22Rv1 (cell line): ENCODE results near the gene UQCRHL.

Experiments used
- CTCF ChIP-seq: fragments of 450-650 bp; IDR thresholded peaks from 2 replicates; pipeline ENCODE4 v1.5.1; 2017; ENCODE audit warnings: mild to moderate bottlenecking
- ZFX ChIP-seq: fragments of 450-650 bp; IDR thresholded peaks from 2 replicates; pipeline ENCODE4 v1.6.1; 2017; ENCODE audit warnings: antibody characterized with exemption, borderline replicate concordance

GRCh38 chr1:15807121-15807520 is 328 bp downstream of the UQCRHL start:
- TF ChIP-seq CTCF (no peak), ZFX (no peak)
